GM12878 (cell line): Measurements from ENCODE around the gene NEK10. TPM values are rescaled to one million over a fixed set of nuclear protein-coding genes. Genes with fewer than 3 reads are reported as not detected.

Experiments
- ATAC-seq: fragments of 200-7000 bp; cut with Tn5 transposase; 3 replicates; pipeline ENCODE4 v1.9.1; 2020; ENCODE audit warnings: mild to moderate bottlenecking, moderate library complexity
- BruUV-seq: library from RNA; stranded (reverse); fragments of 400-500 nt; replicated peaks from 2 replicates; lab custom pipeline; 2021; lab: Mats Ljungman, UMichigan
- CTCF ChIA-PET: fragments of 300-600 bp; sonication (Branson Sonifier 250); formaldehyde crosslinking; extraction: SDS; loops from one replicate; lab custom pipeline; 2021; ENCODE audit warnings: inconsistent platforms; lab: Yijun Ruan, JAX
- POLR2A ChIA-PET: fragments of 350-600 bp; formaldehyde crosslinking; extraction: SDS; loops from one replicate; lab custom pipeline; 2021; ENCODE audit warnings: inconsistent platforms; lab: Charles Lee
- RAD21 ChIA-PET: fragments of 300-600 bp; sonication (Branson Sonifier 250); formaldehyde crosslinking; loops from one replicate; lab custom pipeline; 2023; ENCODE audit warnings: antibody characterized with exemption; ENCODE audit not compliant: unreplicated experiment; lab: Charles Lee
- SMC1A ChIA-PET: fragments of 300-600 bp; sonication (Branson Sonifier 250); formaldehyde crosslinking; loops from one replicate; lab custom pipeline; 2023; ENCODE audit not compliant: unreplicated experiment, uncharacterized antibody; lab: Charles Lee
- DNase-seq: peaks from one replicate; pipeline ENCODE4 v3.0.0-alpha.2; 2011; ENCODE audit warnings: low read depth, low spot score
- FAIRE-seq: peaks from 3 replicates; lab custom pipeline; 2011; peaks lifted over from hg19 to GRCh38; lab: Jason Lieb, UNC
- H2AFZ ChIP-seq: 2 replicates; pipeline ENCODE4 v1.6.0; 2011; ENCODE audit warnings: low read depth, low read length, control low read depth; ENCODE audit not compliant: control insufficient read depth
- H3K27ac ChIP-seq: 2 replicates; pipeline ENCODE4 v1.5.1; 2011; ENCODE audit warnings: control low read depth; ENCODE audit not compliant: control insufficient read depth, insufficient read depth
- H3K27me3 ChIP-seq, 2 experiments: replicated peaks in 1 of 2; 2 replicates each; pipeline versions ENCODE4 v1.6.0 to v1.6.1; 2011; ENCODE audit warnings: low read length in 1 of 2; ENCODE audit not compliant: control insufficient read depth in 2 of 2, insufficient read depth in 2 of 2
- H3K36me3 ChIP-seq, 2 experiments: 2 replicates each; pipeline ENCODE4 v1.5.1; 2011; ENCODE audit warnings: low read length in 1 of 2; ENCODE audit not compliant: control insufficient read depth in 2 of 2, insufficient read depth in 2 of 2
- H3K4me1 ChIP-seq: 2 replicates; pipeline ENCODE4 v1.6.1; 2011; ENCODE audit warnings: mild to moderate bottlenecking, low read length, moderate library complexity, mixed read lengths; ENCODE audit not compliant: control insufficient read depth, insufficient read depth
- H3K4me2 ChIP-seq: 2 replicates; pipeline ENCODE4 v1.6.0; 2011; ENCODE audit warnings: control low read depth; ENCODE audit not compliant: control insufficient read depth, insufficient read depth
- H3K4me3 ChIP-seq: fragments of 200-600 bp; sonication (generic); 2 replicates; pipeline ENCODE4 v1.5.1; 2016
- H3K79me2 ChIP-seq: 2 replicates; pipeline ENCODE4 v1.6.0; 2011; ENCODE audit warnings: low read length; ENCODE audit not compliant: control insufficient read depth, insufficient read depth
- H3K9ac ChIP-seq: 2 replicates; pipeline ENCODE4 v1.8.0; 2011; ENCODE audit warnings: low read length, control low read depth, mixed read lengths; ENCODE audit not compliant: control insufficient read depth, insufficient read depth
- H3K9me3 ChIP-seq: replicated peaks from 3 replicates; pipeline ENCODE4 v1.5.1; 2011; ENCODE audit warnings: mild to moderate bottlenecking, low read length; ENCODE audit not compliant: control insufficient read depth, insufficient read depth
- H4K20me1 ChIP-seq: 2 replicates; pipeline ENCODE4 v1.6.0; 2011; ENCODE audit not compliant: control insufficient read depth, insufficient read depth
- LARP7 ChIP-seq: fragments of 450-650 bp; IDR thresholded peaks from 2 replicates; pipeline ENCODE4 v1.6.1; 2017; ENCODE audit warnings: mild to moderate bottlenecking
- MEF2A ChIP-seq: IDR thresholded peaks from 2 replicates; pipeline ENCODE4 v1.6.1; 2011; ENCODE audit warnings: low read depth, mild to moderate bottlenecking, low read length, moderate library complexity; ENCODE audit not compliant: insufficient read depth
- RELA ChIP-seq: fragments of 450-650 bp; IDR thresholded peaks from 2 replicates; pipeline ENCODE4 v1.8.0; 2014; ENCODE audit warnings: borderline replicate concordance; ENCODE audit not compliant: partially characterized antibody
- STAT1 ChIP-seq: fragments of 450-650 bp; conservative IDR thresholded peaks from 2 replicates; pipeline ENCODE4 v1.6.1; 2014; ENCODE audit warnings: antibody characterized with exemption, mild to moderate bottlenecking
- TCF12 ChIP-seq: IDR thresholded peaks from 2 replicates; pipeline ENCODE4 v1.6.1; 2011; ENCODE audit warnings: low read depth, mild to moderate bottlenecking, low read length
- TCF7 ChIP-seq: IDR thresholded peaks from 2 replicates; pipeline ENCODE4 v1.6.1; 2014; ENCODE audit warnings: antibody characterized with exemption, borderline replicate concordance
- ZNF274 ChIP-seq: IDR thresholded peaks from one replicate; pipeline ENCODE4 v1.8.0; 2011; ENCODE audit not compliant: insufficient read length, insufficient read depth
- WGBS: methylation state at CpG from one replicate; pipeline ENCODE4 v1.1.6; 2016; ENCODE audit warnings: low lambda C conversion rate; ENCODE audit not compliant: insufficient replicate concordance, insufficient coverage; ENCODE audit errors: missing lambda C conversion rate; 5-methylcytosine and 5-hydroxymethylcytosine counted together
- in situ Hi-C: fragments of 300-500 bp; cut with MboI; formaldehyde crosslinking; loops from 9 replicates; pipeline ENCODE4 v1.14.3; 2018; ENCODE audit warnings: mixed read lengths
- intact Hi-C: fragments of 100-400 bp; cut with micrococcal nuclease; formaldehyde crosslinking; loops from one replicate; pipeline ENCODE4 v1.14.2; 2022; ENCODE audit not compliant: unreplicated experiment
- polyA plus RNA-seq, 11 experiments: library from polyadenylated mRNA; depleted of rRNA in 4 of 11; unstranded in 6 of 11; stranded (reverse) in 5 of 11; fragments of >200 nt; fragmentation: Nextera tagmentation in 4 of 11; fragmentation: Illumina TruSeq in 1 of 11; extraction: Ambion mirVana in 4 of 11; extraction: Trizol in 1 of 11; gene quantifications; 1 replicate in 1 of 11; 2 replicates in 10 of 11; pipeline versions ENCODE4 v1.2.1 to v1.2.3, GENCODE V29; 2011 to 2016; ENCODE audit warnings: inconsistent platforms in 2 of 11, missing spikeins in 2 of 11, low read depth in 1 of 11
- total RNA-seq, 4 experiments: library from RNA; depleted of rRNA in 3 of 4; stranded (reverse); fragments of >200 nt in 3 of 4; fragmentation: Illumina TruSeq in 1 of 4; extraction: Trizol in 1 of 4; gene quantifications; 2 replicates each; pipeline versions ENCODE4 v1.2.1 to v1.2.3, GENCODE V29; 2013 to 2021
- TF ChIP-seq, protein P1 (sequence below): fragments of 450-650 bp; IDR thresholded peaks from 2 replicates; pipeline ENCODE4 v1.6.1; 2017; ENCODE audit warnings: antibody characterized with exemption, mild to moderate bottlenecking, moderate library complexity
- TF ChIP-seq, protein P2 (sequence below), 3 experiments: IDR thresholded peaks in 2 of 3; conservative IDR thresholded peaks in 1 of 3; 2 replicates each; pipeline ENCODE4 v1.5.1; 2011; ENCODE audit warnings: low read depth in 3 of 3, low read length in 3 of 3, mild to moderate bottlenecking in 3 of 3, control low read depth in 2 of 3, moderate library complexity in 2 of 3, inconsistent platforms in 1 of 3, mixed read lengths in 1 of 3; ENCODE audit not compliant: control insufficient read depth in 2 of 3, insufficient read depth in 1 of 3; ENCODE audit errors: extremely low read depth in 1 of 3

Gene NEK10
- total and polyA plus RNA-seq, 10 of the 15 experiments (the other 5 are each of a cell fraction or from before 2014, with no cell fraction given), result 0.06 to 0.40 (median 0.16) TPM; not detected in 2

DNA sequence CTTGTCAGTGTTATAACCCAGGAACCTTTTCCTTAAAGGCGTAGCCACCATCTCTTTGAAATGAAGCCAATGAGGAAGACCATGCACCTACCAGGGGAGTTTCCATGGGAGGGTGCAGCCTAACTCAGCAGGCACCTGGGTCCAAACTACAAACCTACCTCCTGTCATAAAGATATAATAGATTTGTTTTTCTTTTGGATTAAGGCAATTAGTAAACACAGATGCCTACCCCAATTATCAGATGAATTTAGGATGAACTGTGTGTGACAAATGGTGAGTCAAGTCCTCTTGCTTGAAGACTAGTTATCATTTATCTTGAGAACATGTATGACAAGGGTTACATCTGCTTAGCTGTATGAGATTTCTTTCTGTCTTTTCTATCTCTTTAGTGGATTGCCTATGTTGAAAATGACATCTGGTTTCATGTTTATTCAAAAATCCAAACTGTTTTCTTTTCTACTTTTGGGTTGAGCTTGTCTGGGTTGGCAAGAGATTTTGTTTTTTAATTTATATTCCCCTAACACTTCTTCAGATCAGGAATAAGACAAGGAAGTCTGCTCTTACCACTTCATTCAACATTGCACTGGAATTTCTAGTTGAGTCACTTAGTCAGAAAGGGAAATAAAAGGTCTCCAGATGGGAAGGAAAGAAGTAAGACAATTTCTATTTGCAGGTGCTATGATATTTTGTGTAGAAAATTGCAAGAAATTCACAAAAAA, 149.9 kb downstream of the NEK10 start:
- ChIA-PET CTCF (no interaction called here), RAD21 (no interaction called here), POLR2A (no interaction called here), SMC1A (no interaction called here)
- H3K36me3 ChIP-seq, result no peaks in the 10 kb centered on the region
- H3K4me1 ChIP-seq, result no peaks in the 10 kb centered on the region
- no peaks in the 10 kb centered on the region; a peak in 1 of 4 replicates for H3K27me3 ChIP-seq
- WGBS, result 10% methylated on average over 1 of the region's 1 CpG
- no peak overlapping the region for H3K9ac ChIP-seq
- H3K9me3 ChIP-seq, result no peaks in the 10 kb centered on the region
- DNase-seq, result no peak
- H4K20me1 ChIP-seq, result no peaks in the 10 kb centered on the region
- no peak overlapping the region for H3K4me3 ChIP-seq
- intact Hi-C loops (no loop called here), in situ Hi-C loops (no loop called here)
- no peak overlapping the region for H3K27ac ChIP-seq
- TF ChIP-seq STAT1 (no peak), RELA (no peak), MEF2A (no peak), LARP7 (no peak)
- no peak overlapping the region for H2AFZ ChIP-seq
- no peak overlapping the region for H3K4me2 ChIP-seq
- no TSS peak for BruUV-seq
- no peak for ATAC-seq
- H3K79me2 ChIP-seq, result no peaks in the 10 kb centered on the region
- no peak for FAIRE-seq

DNA sequence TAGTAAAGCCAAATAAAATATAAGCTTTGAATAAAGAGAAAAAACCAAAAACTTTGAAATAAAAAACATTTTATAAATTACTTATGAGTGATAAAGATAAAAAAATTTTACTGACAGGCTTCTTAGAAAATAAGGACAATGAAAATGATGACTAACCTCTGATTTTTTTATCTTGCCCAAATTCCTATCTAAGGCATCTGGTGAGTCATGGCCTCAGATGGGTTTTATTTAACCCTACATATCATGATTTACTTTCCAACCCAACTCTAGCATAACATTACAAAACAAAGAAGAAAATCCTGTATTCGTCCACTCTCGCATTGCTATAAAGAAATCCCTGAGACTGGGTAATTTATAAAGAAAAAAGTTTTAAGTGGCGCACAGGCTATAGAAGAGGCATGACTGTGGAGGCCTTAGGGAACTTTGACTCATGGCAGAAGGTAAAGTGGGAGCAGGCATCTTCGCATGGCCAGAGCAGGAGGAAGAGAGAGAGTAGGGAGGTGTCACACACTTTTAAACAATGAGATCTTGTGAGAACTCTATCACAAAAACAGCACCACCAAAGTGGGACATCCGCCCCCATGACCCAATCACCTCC, 152.1 kb downstream of the NEK10 start:
- no peak overlapping the region for H3K9ac ChIP-seq
- CTCF ChIA-PET, result no interaction called here
- POLR2A ChIA-PET, result no interaction called here
- SMC1A ChIA-PET, result no interaction called here
- no peak overlapping the region for H2AFZ ChIP-seq
- no peak overlapping the region for H3K4me2 ChIP-seq
- no TSS peak for BruUV-seq
- H3K27ac ChIP-seq, result no peak overlapping the region
- 52% methylated on average over 5 of the region's 5 CpGs for WGBS
- in situ Hi-C loops (no loop called here), intact Hi-C loops (no loop called here)
- FAIRE-seq (no peak), DNase-seq (no peak), ATAC-seq (no peak)
- H3K9me3 ChIP-seq, result no peaks in the 10 kb centered on the region
- H3K36me3 ChIP-seq, result no peaks in the 10 kb centered on the region
- H3K4me3 ChIP-seq, result no peak overlapping the region
- no peaks in the 10 kb centered on the region for H3K4me1 ChIP-seq
- RAD21 ChIA-PET, result no interaction called here
- no peaks in the 10 kb centered on the region; a peak in 1 of 4 replicates for H3K27me3 ChIP-seq
- no peaks in the 10 kb centered on the region for H3K79me2 ChIP-seq
- H4K20me1 ChIP-seq, result no peaks in the 10 kb centered on the region
- no peak for TF ChIP-seq ZNF274
- TF ChIP-seq TCF12, result no peak
- TF ChIP-seq, protein P1, sequence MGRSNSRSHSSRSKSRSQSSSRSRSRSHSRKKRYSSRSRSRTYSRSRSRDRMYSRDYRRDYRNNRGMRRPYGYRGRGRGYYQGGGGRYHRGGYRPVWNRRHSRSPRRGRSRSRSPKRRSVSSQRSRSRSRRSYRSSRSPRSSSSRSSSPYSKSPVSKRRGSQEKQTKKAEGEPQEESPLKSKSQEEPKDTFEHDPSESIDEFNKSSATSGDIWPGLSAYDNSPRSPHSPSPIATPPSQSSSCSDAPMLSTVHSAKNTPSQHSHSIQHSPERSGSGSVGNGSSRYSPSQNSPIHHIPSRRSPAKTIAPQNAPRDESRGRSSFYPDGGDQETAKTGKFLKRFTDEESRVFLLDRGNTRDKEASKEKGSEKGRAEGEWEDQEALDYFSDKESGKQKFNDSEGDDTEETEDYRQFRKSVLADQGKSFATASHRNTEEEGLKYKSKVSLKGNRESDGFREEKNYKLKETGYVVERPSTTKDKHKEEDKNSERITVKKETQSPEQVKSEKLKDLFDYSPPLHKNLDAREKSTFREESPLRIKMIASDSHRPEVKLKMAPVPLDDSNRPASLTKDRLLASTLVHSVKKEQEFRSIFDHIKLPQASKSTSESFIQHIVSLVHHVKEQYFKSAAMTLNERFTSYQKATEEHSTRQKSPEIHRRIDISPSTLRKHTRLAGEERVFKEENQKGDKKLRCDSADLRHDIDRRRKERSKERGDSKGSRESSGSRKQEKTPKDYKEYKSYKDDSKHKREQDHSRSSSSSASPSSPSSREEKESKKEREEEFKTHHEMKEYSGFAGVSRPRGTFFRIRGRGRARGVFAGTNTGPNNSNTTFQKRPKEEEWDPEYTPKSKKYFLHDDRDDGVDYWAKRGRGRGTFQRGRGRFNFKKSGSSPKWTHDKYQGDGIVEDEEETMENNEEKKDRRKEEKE, result no peak
- TF ChIP-seq TCF7, result no peak
- TF ChIP-seq, protein P2, sequence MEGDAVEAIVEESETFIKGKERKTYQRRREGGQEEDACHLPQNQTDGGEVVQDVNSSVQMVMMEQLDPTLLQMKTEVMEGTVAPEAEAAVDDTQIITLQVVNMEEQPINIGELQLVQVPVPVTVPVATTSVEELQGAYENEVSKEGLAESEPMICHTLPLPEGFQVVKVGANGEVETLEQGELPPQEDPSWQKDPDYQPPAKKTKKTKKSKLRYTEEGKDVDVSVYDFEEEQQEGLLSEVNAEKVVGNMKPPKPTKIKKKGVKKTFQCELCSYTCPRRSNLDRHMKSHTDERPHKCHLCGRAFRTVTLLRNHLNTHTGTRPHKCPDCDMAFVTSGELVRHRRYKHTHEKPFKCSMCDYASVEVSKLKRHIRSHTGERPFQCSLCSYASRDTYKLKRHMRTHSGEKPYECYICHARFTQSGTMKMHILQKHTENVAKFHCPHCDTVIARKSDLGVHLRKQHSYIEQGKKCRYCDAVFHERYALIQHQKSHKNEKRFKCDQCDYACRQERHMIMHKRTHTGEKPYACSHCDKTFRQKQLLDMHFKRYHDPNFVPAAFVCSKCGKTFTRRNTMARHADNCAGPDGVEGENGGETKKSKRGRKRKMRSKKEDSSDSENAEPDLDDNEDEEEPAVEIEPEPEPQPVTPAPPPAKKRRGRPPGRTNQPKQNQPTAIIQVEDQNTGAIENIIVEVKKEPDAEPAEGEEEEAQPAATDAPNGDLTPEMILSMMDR (IDR thresholded peaks at IDR 0.05 in 2 of 3, conservative IDR thresholded peaks at IDR 0.05 in 1 of 3; ENCODE audit: control insufficient read depth in 2 of 3, extremely low read depth in 1 of 3, insufficient read depth in 1 of 3, low read depth in 3 of 3, low read length in 3 of 3), result no peak
